GM19455 (cell line): Measurements from ENCODE around the gene PI4KA.
"Not testable (repeated sequence)": the region's sequence is repeated elsewhere in the genome, so short reads cannot be mapped to it uniquely, and the experiment has no call there.

Experiments
- ATAC-seq: cut with Tn5 transposase; IDR thresholded peaks from one replicate; pipeline ENCODE4 v1.9.1; 2021; ENCODE audit not compliant: unreplicated experiment

PI4KA gene

DNA sequence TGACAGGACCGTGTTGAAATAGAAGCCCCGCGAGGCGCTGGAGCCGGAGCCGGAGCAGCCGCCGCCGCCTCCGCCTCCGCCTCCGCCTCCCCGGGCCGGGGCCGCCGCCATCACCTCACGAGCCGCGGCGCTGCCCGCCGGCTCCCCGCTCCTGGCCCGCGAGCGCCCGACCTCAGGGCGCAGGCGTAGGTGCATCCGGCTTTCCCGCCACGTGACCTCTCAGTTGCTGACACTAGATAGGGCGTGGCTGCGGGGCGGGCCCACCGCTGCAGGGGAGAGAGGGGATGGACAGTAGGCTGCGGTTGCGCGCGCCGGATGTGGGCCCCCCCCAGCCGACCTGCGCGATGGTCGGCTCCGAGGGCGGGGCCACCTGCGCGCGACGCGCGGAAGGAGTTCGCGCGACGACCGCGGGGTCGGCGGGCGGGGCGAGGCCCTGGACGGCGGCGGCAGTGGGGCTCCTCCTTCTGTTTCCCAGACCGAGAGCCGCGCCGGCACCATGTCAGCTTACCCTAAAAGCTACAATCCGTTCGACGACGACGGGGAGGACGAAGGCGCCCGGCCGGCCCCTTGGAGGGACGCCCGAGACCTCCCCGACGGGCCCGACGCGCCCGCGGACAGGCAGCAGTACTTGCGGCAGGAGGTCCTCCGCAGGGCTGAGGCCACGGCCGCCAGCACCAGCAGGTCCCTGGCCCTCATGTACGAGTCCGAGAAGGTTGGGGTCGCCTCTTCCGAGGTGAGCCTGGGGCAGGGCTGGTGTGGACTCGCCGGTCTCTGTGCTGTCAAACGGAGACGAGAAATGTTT lies at the start of gene PI4KA, which contains the start of gene SNAP29:
PI4KA (minus strand) TSS at position 197 of the 802 bp plus-strand sequence; CDS start at position 111, 86 bp downstream.
SNAP29 (plus strand) TSS at position 393 of the 802 bp plus-strand sequence; CDS start at position 497, 104 bp downstream.
- peak; percentile 90 for ATAC-seq

DNA sequence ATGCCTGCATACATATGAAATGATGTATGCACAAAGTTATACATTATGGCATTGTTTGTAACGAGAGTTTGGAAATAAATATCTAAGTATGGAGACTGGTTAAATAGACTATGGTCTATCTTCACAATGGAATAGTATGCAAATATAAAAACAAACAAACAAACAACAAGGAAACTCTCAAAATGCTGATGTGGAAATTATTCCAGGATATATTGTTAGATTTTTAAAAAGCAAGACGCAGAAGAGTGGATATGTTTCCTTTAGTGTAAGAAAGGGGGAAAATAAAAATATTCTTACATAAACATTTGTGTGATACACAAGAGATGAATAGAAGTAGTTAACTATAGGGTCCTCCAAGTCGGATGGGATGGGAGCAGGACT lies 47.8 kb upstream of the PI4KA start:
- ATAC-seq = no peak

DNA sequence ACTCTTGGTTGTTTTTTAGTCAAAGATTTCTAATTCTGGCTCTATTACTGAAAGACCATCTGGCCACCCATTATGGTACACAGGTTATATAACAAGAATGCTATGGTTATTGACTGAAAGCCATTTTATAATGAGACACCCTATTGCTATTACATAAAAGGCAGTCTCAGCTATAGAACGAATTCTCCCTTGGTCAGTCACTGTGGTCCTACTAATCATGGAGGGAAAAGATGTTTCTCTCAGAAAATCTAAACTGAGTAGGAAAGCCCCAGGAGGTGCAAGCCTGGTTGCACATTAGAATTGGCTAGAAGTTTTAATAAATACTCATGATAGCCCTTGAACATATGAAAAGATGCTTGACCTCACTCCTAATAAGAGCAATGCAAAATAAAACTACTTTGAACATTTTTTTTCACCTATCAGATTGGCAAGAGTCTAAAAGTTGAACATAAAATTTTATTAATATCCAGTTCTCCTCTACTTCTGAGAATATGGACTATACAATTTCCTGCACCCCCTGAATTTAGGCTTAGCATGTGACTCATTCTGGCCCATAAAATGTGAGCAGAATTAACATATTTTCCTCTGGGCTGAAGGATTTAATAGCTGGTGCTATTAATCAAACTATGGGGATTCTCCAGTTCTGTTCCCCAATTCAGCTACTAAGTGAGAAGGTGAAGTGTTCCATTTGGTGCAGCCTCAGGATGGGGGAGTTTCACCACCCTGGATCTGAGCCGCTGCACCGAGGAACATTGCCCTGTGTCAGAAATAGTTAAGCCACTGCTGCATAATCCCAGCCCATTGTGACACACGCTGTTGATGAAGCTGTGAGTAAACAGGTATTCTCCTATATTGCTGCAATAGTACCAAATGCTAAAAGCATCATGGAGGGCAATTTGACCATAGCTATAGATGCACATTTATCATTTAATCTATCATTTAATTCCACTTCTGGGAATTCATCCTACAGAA lies 47.1 kb upstream of the PI4KA start:
- ATAC-seq = no peak

DNA sequence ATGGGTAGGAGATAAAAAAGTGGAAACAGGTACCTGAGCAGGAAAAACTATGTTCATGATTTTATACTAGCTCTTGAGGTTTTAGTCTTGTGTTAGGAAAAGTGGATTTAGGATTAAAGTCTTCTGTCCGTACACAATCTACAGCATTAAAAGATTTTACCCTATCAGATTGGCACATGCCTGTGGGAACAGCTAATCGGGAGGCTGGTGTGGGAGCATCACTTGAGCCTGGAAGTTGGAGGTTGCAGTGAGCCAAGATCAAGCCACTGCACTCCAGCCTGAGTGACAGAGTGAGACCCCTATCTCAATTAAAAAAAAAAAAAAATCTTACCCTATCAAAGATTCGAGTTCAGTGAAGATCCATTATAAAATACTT lies 46.4 kb upstream of the PI4KA start:
- ATAC-seq = no peak

DNA sequence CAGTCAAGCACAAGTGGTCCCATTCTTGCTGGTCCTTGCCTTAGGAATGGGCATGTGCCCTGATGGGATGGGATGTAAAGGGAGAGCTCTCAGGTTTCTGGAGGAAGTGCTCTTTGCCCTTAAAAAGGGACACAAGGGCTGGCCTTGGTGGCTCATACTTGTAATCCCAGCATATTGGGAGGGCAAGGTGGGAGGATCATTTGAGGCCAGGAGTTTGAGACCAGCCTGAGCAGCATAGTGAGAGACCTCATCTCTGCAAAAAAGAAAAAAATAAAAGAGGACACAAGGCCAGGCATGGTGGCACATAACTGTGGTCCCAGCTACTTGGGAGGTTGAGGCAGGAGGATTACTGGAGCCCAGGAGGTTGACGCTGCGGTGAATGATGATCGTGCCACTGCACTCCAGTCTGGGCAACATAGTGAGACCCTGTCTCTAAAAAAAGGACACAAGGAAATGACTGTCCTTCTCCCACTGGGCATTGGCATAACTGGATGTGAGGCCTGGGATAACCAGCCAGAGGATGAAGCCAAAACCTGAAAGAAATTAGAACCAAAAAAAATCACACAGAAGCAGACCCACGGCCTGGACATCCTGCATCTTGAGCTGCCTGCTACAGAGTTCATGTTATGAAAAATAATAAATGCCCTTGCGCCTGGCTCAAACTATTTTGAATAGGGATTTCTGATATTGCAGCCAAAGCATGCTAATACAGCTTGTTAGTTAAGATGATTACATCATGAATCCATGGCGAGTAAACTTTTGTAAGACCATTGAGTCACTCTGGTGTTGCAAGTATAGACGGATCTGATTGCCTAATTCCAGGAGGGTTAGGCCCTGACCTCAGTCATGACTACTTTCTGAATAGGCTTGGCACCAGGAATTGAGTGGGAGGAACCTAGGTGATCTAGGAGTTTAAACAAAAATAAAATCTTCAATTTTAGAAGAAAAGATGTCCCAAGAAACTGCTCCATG lies 45.7 kb upstream of the PI4KA start:
- ATAC-seq = no peak

DNA sequence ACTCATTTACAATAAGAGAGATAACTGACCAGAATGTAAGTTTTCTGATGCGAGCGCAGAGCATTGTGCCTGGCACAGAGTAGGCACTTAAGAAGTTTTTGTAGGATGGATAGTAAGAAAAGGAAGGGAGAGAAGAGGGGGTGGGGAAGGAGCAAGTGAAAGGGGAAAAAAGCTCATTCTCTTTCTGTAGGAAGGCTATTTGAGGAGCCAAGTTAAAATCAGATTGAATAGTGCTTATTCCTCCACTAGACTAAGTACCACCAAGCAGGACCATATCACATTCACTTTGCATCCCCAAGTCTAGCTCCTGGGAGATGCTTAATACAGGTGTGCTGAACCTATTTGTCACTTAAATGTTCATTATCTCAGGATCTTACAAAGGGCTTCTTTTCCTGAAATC lies 44.5 kb upstream of the PI4KA start:
- ATAC-seq = no peak

DNA sequence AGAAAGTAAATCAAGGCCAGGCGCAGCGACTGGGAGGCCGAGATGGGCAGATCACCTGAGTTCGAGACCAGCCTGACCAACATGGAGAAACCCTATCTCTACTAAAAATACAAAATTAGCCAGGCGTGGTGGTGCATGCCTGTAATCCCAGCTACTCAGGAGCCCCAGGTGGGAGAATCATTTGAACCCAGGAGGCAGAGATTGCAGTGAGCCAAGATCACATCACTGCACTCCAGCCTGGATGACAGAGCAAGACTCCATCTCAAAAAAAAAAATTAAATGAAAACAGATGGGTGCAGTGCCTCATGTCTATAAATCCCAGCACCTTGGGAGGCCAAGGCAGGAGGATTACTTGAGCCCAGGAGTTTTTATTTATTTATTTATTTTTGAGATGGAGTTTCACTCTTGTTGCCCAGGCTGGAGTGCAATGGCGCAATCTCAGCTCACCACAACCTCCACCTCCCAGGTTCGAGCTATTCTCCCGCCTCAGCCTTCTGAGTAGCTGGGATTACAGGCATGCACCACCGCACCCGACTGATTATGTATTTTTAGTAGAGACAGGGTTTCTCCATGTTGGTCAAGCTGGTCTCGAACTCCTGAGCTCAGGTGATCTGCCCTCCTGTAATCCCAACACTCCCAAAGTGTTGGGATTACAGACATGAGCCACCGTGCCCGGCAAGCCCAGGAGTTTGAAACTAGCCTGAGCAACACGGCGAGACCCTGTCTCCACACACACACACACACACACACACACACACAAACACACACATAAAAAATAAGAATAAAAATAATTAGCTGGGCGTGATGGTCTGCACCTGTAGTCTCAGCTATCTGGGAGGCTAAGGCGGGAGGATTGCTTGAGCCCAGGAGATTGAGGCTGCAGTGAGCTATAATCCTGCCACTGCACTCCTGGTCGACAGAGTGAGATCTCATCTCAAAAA lies 42.8 kb upstream of the PI4KA start:
- not testable (repeated sequence) for ATAC-seq

DNA sequence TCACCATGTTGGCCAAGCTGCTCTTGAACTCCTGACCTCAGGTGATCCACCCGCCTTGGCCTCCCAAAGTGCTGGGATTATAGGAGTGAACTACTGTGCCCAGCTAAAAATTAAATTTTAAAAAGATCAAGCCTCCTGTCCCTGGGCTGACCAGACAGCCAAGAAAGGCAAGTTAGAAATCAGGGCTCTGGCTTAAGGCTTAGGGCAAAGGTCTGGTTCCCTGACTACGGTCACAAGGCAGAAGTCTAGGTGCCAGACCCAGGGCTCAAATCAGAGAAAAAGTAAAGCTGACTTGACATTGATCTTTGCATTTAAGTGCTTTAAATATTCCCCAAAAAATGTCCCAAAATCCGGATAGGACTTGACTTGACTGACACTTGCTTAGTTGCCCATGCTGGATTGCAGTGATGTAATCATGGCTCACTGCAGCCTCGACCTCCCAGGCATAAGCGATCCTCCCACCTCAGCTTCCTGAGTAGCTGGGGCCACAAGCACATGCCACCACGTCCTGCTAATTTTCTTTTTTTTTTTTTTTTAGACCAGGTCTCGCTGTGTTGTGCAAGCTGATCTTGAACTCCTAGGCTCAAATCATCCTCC lies 41.3 kb upstream of the PI4KA start:
- ATAC-seq = no peak

DNA sequence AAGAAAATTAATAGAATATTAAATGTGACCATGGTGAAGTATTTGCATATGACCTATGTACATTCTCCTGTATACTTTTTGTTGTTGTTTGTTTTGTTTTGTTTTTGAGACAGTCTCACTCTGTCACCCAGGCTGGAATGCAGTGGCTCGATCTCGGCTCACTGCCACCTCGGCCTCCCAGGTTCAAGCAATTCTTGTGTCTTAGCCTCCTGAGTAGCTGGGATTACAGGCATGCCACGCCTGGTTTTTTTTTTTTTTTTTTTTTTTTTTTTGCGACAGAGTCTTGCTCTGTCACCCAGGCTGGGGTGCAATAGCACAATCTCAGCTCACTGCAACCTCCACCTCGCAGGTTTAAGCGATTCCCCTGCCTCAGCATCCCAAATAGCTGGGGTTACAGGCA lies 39.1 kb upstream of the PI4KA start:
- ATAC-seq = not testable (repeated sequence)

DNA sequence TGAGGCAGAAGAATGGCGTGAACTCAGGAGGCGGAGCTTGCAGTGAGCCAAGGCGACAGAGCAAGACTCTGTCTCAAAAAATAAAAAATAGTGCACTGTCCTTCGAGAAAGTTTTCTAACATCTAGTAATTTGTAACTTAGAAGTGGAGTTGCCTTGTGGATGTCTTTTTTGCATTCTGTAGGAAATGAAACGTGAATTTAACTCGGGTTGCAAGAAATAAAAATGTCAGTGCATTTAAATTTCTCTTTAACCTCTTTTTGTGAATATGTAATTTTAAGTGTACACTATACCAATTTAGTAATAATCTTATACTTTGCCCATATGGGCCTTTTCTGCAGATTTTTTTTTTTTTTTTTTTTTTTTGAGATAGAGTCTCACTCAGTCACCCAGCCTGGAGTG lies 32.4 kb upstream of the PI4KA start:
- no peak for ATAC-seq

DNA sequence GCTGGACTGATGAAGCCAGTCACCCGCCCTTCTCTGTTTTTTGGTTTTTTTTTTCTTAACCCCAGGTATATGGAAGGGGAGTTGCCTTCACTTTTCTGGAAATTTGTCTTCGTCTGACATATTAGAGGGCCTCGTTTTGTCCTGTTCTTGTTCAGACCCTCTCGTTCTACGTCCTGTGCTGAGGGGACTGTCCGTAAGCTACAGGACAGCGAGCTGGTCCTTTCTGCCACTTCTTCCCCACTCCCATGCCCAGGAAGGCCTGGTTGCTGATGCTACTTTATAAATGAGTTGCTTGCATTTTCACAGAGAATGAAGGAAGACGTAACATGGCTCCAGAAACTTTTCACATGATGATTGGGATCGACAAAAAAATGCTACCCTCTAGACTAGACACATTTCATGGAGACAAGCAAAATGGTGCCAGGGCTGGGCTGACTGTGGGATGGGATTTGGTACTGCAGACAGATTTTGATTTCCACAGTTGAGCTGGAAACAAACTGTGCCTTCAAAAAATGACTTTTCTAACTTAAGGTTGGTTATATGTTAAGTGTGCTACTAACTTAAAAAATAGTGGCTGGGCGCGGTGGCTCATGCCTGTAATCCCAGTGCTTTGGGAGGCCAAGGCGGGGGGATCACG lies 31.4 kb upstream of the PI4KA start:
- no peak for ATAC-seq

DNA sequence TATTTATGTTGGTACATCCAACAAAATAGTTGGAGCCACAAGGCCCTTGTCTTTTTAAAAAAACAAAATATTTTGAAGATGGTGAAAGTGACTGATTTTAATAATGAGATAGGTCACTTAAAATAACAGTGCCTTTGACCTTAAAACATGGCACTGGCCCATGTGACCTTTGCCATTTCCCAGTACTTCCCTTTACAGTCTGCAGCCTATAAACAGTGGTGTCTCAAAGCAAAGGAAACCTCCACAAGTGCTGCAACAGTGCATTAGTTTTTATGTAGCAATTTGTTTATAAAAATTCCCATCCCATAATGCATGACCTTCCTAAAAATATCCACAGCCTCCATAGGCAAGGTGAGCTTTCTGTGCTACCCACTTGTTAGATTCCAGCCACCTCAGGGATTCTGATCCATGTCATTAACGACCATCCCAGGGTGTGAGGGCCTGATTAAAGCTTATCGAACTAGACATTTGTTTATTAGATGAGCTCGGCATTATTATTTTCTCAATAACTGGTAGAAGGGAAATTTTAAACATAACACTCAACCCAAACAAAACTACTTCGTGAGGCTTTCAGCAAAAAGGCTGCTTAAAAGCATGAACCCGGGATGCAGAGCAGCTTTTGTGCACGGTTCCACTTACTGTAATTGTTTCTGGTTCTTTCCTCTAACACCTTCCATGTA lies 30.6 kb upstream of the PI4KA start:
- no peak for ATAC-seq

DNA sequence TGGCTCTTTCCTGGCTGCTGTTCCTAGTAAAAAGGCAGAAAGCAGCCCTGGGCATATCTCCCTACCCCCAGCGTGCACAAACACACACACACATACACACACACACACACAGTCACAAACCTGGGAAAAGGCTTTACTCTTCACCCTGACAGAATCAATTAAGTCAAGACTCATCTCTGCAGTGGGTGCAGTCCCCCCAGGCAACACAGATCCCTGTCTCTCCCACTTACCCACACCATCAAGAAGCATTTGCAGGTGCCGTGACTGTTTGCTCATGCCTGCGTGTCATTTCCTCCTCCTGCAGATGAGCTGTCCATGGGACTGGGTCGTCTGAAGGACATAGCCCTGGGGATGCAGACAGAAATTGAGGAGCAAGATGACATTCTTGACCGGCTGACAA lies 28.8 kb upstream of the PI4KA start:
- ATAC-seq = no peak

DNA sequence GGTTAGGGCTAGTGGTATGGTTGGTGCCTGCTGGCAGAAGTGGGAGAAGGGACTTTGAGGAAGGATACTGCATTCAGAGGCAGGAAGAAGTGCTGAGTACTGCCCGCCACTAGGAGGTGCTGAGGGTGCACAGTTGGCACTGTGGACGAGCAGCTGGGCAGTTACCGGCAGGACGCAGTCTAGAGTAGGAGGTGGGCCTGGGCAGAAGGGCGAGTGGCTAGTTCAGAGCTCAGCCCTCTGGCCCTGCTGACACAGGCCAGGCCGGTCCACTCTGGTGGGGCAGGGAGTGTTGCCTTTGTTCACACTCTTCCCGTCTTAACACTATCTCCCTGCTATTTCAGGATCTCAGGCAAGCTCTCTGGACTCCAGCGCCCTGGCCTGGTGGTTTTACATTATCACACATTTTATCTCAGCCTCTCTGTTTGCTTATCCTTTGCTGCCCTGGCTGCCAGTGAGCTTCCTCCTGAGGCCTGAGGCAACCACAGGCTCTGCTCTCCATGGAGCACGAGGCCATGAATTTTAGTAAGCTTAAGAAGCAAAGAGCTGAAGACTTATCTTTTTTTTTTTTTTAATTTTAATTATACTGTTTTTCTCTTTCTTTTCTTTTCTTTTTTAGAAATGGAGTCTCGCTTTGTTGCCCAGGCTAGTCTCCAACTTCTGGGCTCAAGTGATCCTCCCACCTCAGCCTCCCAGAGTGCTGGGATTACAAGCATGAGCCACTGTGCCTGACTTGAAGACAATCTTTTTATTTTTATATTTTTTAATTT lies 27.1 kb upstream of the PI4KA start:
- no peak for ATAC-seq

DNA sequence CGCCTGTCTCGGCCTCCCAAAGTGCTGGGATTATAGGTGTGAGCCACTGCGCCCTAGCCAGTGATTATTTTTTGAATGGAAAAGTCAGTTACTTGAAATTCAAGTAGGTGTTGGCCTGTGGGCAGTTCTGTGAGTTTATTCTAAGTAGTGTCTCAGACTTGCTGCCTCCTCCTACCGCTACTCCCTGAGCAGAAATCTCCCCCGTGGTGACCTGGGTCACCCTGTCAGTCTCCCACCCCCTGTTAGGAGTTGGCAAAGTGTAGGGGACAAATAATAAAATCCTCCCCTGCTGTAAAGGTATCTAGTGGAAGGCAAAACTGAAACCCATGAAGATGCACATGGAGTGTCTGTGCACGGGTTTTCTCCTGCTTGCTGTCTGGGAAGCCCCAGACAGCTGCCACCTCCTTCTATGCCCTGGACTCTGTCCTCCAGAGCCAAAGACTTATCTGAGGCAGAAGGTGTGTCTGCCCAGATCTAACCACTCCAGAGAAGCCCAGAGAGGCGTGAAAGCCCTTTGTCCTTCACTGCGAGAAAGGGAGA lies 26.5 kb upstream of the PI4KA start:
- no peak for ATAC-seq

DNA sequence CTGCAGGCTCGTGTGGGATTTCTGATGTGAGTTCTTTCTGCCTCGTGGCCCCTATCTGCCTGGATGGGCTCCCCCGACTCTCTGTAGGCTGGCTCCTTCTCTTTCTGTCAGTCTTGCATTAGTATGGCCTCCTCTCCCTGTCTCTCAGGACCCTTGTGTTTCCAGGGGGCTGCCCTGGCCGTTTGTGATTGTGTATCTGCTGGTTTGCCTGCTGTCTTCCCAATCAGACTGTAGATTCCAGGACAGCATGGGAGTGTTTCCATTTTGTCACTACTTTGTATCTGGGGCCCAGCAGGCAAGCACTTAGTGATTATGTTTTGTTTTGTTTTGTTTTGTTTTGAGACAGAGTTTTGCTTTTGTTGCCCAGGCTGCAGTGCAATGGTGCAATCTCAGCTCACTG lies 25.8 kb upstream of the PI4KA start:
- ATAC-seq = no peak

DNA sequence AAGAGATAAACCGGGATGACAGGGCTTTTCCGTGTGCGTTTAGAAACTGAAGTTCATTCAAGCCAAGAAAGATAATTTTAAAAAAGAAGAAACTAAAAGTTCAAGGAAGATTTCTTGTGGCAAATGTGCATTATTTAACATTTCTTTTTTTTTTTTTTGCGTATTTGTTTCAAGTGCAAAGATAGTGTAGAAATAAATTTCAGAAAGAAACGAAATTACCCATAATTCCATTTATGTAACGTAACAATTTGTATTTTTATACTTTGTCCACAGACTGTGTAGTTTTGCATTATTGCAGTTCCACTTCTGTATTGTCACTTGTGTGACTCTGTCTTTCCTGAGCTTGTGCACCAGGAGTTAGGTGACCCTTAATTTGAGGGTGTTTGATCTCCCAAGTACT lies 24.2 kb upstream of the PI4KA start:
- no peak for ATAC-seq
